GM23248 (cell line): ENCODE results near the gene TMEM59L. TPM values are rescaled to one million over a fixed set of nuclear protein-coding genes. Genes with fewer than 3 reads are reported as not detected.

ENCODE experiments used
- DNase-seq: peaks from one replicate; pipeline ENCODE4 v3.0.0-alpha.2; 2015
- H2AFZ ChIP-seq: fragments of 200-600 bp; sonication (generic); 2 replicates; pipeline ENCODE4 v1.6.1; 2016; ENCODE audit warnings: antibody characterized with exemption
- H3F3A ChIP-seq: fragments of 200-600 bp; sonication (generic); 2 replicates; pipeline ENCODE4 v1.6.1; 2016; ENCODE audit warnings: mild to moderate bottlenecking, antibody characterized with exemption, mixed run types; ENCODE audit not compliant: insufficient read depth
- H3K27ac ChIP-seq: fragments of 200-600 bp; sonication (generic); 2 replicates; pipeline ENCODE4 v1.5.1; 2016; ENCODE audit warnings: mild to moderate bottlenecking
- H3K27me3 ChIP-seq: fragments of 200-600 bp; sonication (generic); replicated peaks from 2 replicates; pipeline ENCODE4 v1.6.1; 2016; ENCODE audit warnings: mild to moderate bottlenecking; ENCODE audit not compliant: insufficient read depth
- H3K36me3 ChIP-seq: fragments of 200-600 bp; sonication (generic); 2 replicates; pipeline ENCODE4 v1.6.1; 2016; ENCODE audit warnings: low read depth, mild to moderate bottlenecking
- H3K4me1 ChIP-seq: fragments of 200-600 bp; sonication (generic); 2 replicates; pipeline ENCODE4 v1.6.1; 2016; ENCODE audit warnings: mild to moderate bottlenecking; ENCODE audit not compliant: insufficient read depth
- H3K4me2 ChIP-seq: fragments of 200-600 bp; sonication (generic); one replicate; pipeline ENCODE4 v1.6.1; 2016; ENCODE audit warnings: mild to moderate bottlenecking; ENCODE audit not compliant: unreplicated experiment
- H3K4me3 ChIP-seq: fragments of 200-600 bp; sonication (generic); 2 replicates; pipeline ENCODE4 v1.5.1; 2016; ENCODE audit warnings: mild to moderate bottlenecking
- H3K79me2 ChIP-seq: fragments of 200-600 bp; sonication (generic); 2 replicates; pipeline ENCODE4 v1.6.1; 2016; ENCODE audit warnings: mild to moderate bottlenecking; ENCODE audit not compliant: insufficient read depth
- H3K9ac ChIP-seq: fragments of 200-600 bp; sonication (generic); 2 replicates; pipeline ENCODE4 v1.6.1; 2016; ENCODE audit warnings: mild to moderate bottlenecking
- H3K9me2 ChIP-seq: fragments of 200-600 bp; sonication (generic); 2 replicates; pipeline ENCODE4 v1.6.1; 2016; ENCODE audit warnings: mixed run types, mild to moderate bottlenecking, moderate library complexity; ENCODE audit not compliant: insufficient read depth
- H3K9me3 ChIP-seq: fragments of 200-600 bp; sonication (generic); one replicate; pipeline ENCODE4 v1.6.1; 2017; ENCODE audit warnings: low read depth
- H4K20me1 ChIP-seq: fragments of 200-600 bp; sonication (generic); 2 replicates; pipeline ENCODE4 v1.6.0; 2016; ENCODE audit not compliant: insufficient read depth
- EZH2 ChIP-seq: fragments of 200-600 bp; sonication (generic); IDR thresholded peaks from 2 replicates; pipeline ENCODE4 v1.6.1; 2018; ENCODE audit warnings: antibody characterized with exemption, mild to moderate bottlenecking; ENCODE audit not compliant: insufficient read depth, poor library complexity, severe bottlenecking
- EZH2phosphoT487 ChIP-seq: fragments of 200-600 bp; sonication (generic); IDR thresholded peaks from 2 replicates; pipeline ENCODE4 v1.6.1; 2018; ENCODE audit warnings: antibody characterized with exemption, moderate library complexity, mild to moderate bottlenecking, low read depth; ENCODE audit not compliant: insufficient read depth
- WGBS, 2 experiments: methylation state at CpG; one replicate each; pipeline ENCODE4 v1.1.6; 2015 to 2017; ENCODE audit warnings: low lambda C conversion rate in 2 of 2, low coverage in 1 of 2; ENCODE audit errors: missing lambda C conversion rate in 2 of 2; 5-methylcytosine and 5-hydroxymethylcytosine counted together
- in situ Hi-C: fragments of 300-500 bp; cut with MboI; formaldehyde crosslinking; loops from 2 replicates; pipeline ENCODE4 v1.15.0; 2020
- polyA plus RNA-seq: library from polyadenylated mRNA; unstranded; fragments of >200 nt; fragmentation: Nextera tagmentation; extraction: Ambion mirVana; gene quantifications from 2 replicates; pipeline ENCODE4 v1.2.1, GENCODE V29; 2016
- total RNA-seq: library from RNA; depleted of rRNA; stranded (reverse); fragments of >200 nt; shearing (Covaris generic); gene quantifications from 2 replicates; pipeline ENCODE4 v1.2.3, GENCODE V29; 2014

Gene TMEM59L
- total and polyA plus RNA-seq, 2 experiments from 2014 or later: 0.97 to 2.1 TPM

DNA sequence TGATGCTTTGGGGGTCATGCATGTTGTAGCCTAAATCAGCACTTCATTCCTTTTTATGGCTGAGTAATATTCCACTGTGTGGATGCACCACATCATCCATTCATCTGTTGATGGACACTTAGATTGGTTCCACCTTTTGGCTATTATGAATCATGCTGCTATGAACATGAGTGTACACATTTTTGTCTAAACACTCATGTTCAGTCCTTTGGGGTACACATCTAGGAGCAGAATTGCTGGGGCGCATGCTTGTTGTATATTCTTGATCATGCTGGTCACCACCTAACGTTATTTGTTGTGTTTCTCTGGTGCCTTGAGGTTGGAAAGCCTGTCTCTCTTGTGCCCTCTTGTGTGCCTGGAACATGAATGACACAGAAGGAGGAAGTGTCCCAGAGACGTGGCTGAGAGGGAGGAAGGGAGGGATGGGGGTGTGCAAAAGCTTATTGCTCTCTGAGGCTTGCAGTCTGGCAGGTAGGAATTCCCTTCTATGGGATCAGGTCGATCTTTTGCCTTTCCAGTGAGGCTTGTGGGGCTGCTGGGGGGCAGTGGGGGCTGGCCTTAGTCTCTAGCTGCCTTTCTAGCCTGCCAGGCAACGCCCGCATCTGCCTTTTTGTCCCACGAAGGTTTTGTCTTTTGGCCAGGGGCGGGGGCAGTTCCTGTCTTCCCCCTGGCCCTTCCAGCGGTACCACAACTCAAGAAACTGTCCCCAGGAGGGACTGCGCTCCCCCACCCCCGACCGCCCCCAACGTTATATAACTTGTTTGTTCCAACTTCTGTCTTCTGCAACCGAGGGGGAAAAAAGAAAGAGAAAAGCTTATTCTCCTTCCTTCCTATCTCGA lies 31.7 kb downstream of the TMEM59L start:
- no peaks in the 10 kb centered on the region for H4K20me1 ChIP-seq
- DNase-seq: peak; percentile 54
- H3K36me3 ChIP-seq: no peaks in the 10 kb centered on the region
- no peak overlapping the region for H3K4me2 ChIP-seq
- H3K4me3 ChIP-seq: no peak overlapping the region
- WGBS, 2 experiments: 46% methylated on average over 11 to 15 of the region's 15 CpGs
- no peak overlapping the region for H2AFZ ChIP-seq
- H3K4me1 ChIP-seq: peaks cover 4% of the 10 kb centered on the region; the same call in 1 of the 2 replicates
- H3K27me3 ChIP-seq: no peaks in the 10 kb centered on the region
- H3K9me2 ChIP-seq: no peaks in the 10 kb centered on the region
- no peaks in the 10 kb centered on the region for H3K9me3 ChIP-seq
- H3F3A ChIP-seq: no peaks in the 10 kb centered on the region
- H3K9ac ChIP-seq: no peak overlapping the region
- TF ChIP-seq EZH2: no peak
- TF ChIP-seq EZH2phosphoT487: no peak
- in situ Hi-C loops: no loop called here
- no peaks in the 10 kb centered on the region for H3K79me2 ChIP-seq
- H3K27ac ChIP-seq: no peak overlapping the region

DNA sequence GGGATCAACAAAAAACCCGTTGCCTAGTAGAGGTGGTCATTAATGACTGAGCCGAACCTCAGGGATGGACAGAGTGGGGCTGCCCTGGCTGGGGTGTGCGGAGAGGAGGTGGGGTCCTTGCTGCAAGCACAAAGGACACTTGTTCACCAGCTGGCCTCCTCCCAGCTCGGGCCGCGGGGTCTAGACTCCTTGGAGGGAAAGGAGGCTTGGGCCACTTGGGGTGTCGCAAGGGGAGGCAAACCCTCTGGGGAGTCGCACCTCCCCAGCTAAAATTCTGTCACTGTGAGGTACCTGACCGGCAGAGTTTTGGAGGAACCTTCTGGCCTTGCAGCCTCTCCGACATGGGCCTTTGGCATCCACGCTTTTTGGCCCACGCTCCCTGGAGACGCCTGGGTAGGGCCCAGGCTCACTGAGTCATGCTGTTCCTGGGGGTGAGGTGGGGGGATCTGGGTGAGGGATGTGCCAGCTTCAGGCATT lies 32.4 kb downstream of the TMEM59L start:
- Histone ChIP-seq H3K27me3 (no peaks in the 10 kb centered on the region), H3K9me2 (no peaks in the 10 kb centered on the region), H3K79me2 (no peaks in the 10 kb centered on the region), H2AFZ (no peak overlapping the region), H4K20me1 (no peaks in the 10 kb centered on the region), H3F3A (peaks cover 5% of the 10 kb centered on the region; the same call in 1 of the 2 replicates), H3K4me3 (no peak overlapping the region), H3K9ac (no peak overlapping the region), H3K9me3 (no peaks in the 10 kb centered on the region), H3K4me1 (peaks cover 10% of the 10 kb centered on the region), H3K4me2 (no peak overlapping the region), H3K27ac (no peak overlapping the region), H3K36me3 (no peaks in the 10 kb centered on the region)
- in situ Hi-C loops: no loop called here
- 52 to 59% methylated on average over 12 to 13 of the region's 13 CpGs for WGBS, 2 experiments
- TF ChIP-seq EZH2: no peak
- peak; percentile 22 for DNase-seq

DNA sequence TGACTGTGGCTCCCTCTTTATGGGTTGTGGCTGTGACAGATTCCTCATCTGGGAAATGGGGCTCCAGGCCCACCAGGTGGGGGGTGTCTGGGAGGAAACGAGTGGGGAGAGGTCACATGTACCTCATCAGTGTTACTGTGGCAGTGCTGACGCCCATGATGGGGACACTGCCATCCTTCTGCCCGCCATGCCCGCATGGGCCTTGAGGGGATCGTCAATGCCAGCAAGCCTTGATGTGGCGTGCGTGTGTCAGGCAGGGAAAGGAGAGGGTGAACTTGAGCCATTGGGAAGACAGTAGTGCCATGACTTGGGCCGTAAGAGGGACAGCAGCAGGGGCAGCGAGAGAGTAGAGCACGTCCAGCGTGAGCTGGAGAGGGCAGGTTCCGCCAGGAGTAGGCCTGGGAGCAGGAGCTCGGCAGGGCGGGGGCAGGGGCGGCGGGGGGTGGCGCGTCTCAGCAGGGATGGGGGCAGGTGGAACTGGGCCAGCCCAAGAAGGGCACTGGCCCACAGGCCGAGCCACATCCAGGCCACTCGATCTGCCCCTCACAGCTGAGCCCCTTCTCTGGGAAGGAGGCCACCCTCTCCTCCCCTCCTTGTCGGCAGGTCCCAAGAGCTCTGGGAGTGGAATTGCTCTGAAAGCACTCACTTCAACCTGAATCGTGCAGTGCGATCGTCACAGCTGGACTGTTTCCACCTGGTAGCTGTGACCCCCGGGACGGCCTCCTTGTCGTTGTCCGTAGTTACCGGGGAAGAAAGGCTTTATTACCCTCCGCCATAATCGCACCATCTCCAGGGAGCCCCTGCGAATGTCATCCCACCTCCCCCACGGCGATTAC lies 34.1 kb downstream of the TMEM59L start:
- Histone ChIP-seq H3K36me3 (no peaks in the 10 kb centered on the region), H3K9ac (no peak overlapping the region), H3K27ac (no peak overlapping the region), H3K27me3 (no peaks in the 10 kb centered on the region), H2AFZ (no peak overlapping the region), H3K4me2 (no peak overlapping the region), H4K20me1 (no peaks in the 10 kb centered on the region), H3F3A (peaks cover 8% of the 10 kb centered on the region; the same call in 1 of the 2 replicates), H3K9me2 (no peaks in the 10 kb centered on the region), H3K4me3 (no peak overlapping the region), H3K79me2 (no peaks in the 10 kb centered on the region), H3K9me3 (no peaks in the 10 kb centered on the region), H3K4me1 (peaks cover 22% of the 10 kb centered on the region)
- WGBS, 2 experiments: 90% methylated on average over 28 to 34 of the region's 34 CpGs
- DNase-seq: no peak
- TF ChIP-seq EZH2phosphoT487: no peak
- no peak for TF ChIP-seq EZH2
- in situ Hi-C loops: no loop called here

DNA sequence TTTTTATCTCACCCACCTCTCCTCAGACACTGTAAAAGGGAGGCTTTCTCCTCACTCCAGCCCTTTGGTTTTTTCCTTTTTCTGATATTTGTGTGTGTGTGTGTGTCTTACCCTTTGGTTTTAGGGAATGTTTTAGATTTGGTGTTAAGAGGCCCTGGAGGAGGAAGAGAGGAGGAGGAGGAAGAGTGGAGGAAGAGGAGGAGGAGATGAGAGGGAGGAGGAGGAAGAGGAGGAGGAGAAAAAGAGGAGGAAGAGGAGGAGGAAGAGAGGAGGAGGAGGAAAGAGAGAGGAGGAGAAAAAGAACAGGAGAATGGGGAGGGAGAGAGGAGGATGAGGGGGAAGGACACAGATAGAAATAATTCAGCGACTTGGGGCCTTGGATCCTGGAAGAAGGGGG lies 34.7 kb downstream of the TMEM59L start:
- H3K36me3 ChIP-seq: no peaks in the 10 kb centered on the region
- H3K79me2 ChIP-seq: no peaks in the 10 kb centered on the region
- no peak overlapping the region for H3K4me2 ChIP-seq
- no peak overlapping the region for H3K27ac ChIP-seq
- no peaks in the 10 kb centered on the region for H4K20me1 ChIP-seq
- H3K9me3 ChIP-seq: no peaks in the 10 kb centered on the region
- H3K27me3 ChIP-seq: no peaks in the 10 kb centered on the region
- H3K9ac ChIP-seq: no peak overlapping the region
- peaks cover 22% of the 10 kb centered on the region for H3K4me1 ChIP-seq
- DNase-seq: no peak
- no peak overlapping the region for H3K4me3 ChIP-seq
- H3F3A ChIP-seq: peaks cover 8% of the 10 kb centered on the region; the same call in 1 of the 2 replicates
- WGBS, 2 experiments: 96 to 100% methylated on average over 1 of the region's 1 CpG
- H2AFZ ChIP-seq: no peak overlapping the region
- no peak for TF ChIP-seq EZH2phosphoT487
- no peak for TF ChIP-seq EZH2
- in situ Hi-C loops: no loop called here
- no peaks in the 10 kb centered on the region for H3K9me2 ChIP-seq
